CD4-positive, alpha-beta T cell treated with Interleukin-6 at 100 ng/mL for 8 hours (primary cell): ENCODE measurements around the gene SYN1.

ENCODE experiments used
- DNase-seq: peaks from one replicate; pipeline ENCODE4 v3.0.0-alpha.2; 2020; ENCODE audit warnings: mixed read lengths, low spot score

SYN1 gene

GRCh38 chrX:47523297-47523696 is 96.4 kb downstream of the SYN1 start:
- DNase-seq: peak; percentile 72
